Keratinocyte (primary cell): ENCODE measurements around the gene FSTL3. TPM values are rescaled to one million over a fixed set of nuclear protein-coding genes. Genes with fewer than 3 reads are reported as not detected.
"Not testable (repeated sequence)": the region's sequence is repeated elsewhere in the genome, so short reads cannot be mapped to it uniquely, and the experiment has no call there.

ENCODE experiments used
- DNase-seq: peaks from one replicate; pipeline ENCODE4 v3.0.0-alpha.2; 2011; ENCODE audit warnings: low read depth, missing footprints, low spot score
- FAIRE-seq: peaks from 2 replicates; lab custom pipeline; 2011; peaks lifted over from hg19 to GRCh38; lab: Jason Lieb, UNC
- H2AFZ ChIP-seq: 2 replicates; pipeline ENCODE4 v1.6.0; 2012; ENCODE audit warnings: low read length, control low read depth, inconsistent platforms; ENCODE audit not compliant: control insufficient read depth
- H3K27ac ChIP-seq: 2 replicates; pipeline ENCODE4 v1.5.1; 2011; ENCODE audit warnings: low read length; ENCODE audit not compliant: control insufficient read depth, insufficient read depth
- H3K27me3 ChIP-seq: 3 replicates; pipeline ENCODE4 v1.6.0; 2011; ENCODE audit warnings: low read length; ENCODE audit not compliant: control insufficient read depth, insufficient read depth; ENCODE audit errors: extremely low read depth
- H3K36me3 ChIP-seq, 2 experiments: 2 replicates in 1 of 2; 3 replicates in 1 of 2; pipeline ENCODE4 v1.5.1; 2011; ENCODE audit warnings: low read length in 2 of 2, mild to moderate bottlenecking in 1 of 2; ENCODE audit not compliant: control insufficient read depth in 2 of 2, insufficient read depth in 2 of 2; ENCODE audit errors: extremely low read depth in 1 of 2
- H3K4me1 ChIP-seq: 3 replicates; pipeline ENCODE4 v1.5.1; 2011; ENCODE audit warnings: low read length; ENCODE audit not compliant: control insufficient read depth, insufficient read depth; ENCODE audit errors: extremely low read depth
- H3K4me2 ChIP-seq: 3 replicates; pipeline ENCODE4 v1.6.0; 2011; ENCODE audit warnings: low read depth, low read length; ENCODE audit not compliant: control insufficient read depth, insufficient read depth; ENCODE audit errors: extremely low read depth
- H3K4me3 ChIP-seq, 3 experiments: fragments of 200-600 bp in 1 of 3; sonication (generic) in 1 of 3; 2 replicates in 2 of 3; 3 replicates in 1 of 3; pipeline ENCODE4 v1.5.1; 2011 to 2016; ENCODE audit warnings: low read length in 3 of 3, mild to moderate bottlenecking in 3 of 3, control low read depth in 2 of 3, inconsistent platforms in 1 of 3, low read depth in 1 of 3, mixed read lengths in 1 of 3, mixed run types in 1 of 3, moderate library complexity in 1 of 3; ENCODE audit not compliant: control insufficient read depth in 2 of 3, insufficient read depth in 2 of 3; ENCODE audit errors: extremely low read depth in 1 of 3
- H3K79me2 ChIP-seq: 2 replicates; pipeline ENCODE4 v1.6.0; 2012; ENCODE audit warnings: low read length; ENCODE audit not compliant: control insufficient read depth, insufficient read depth
- H3K9ac ChIP-seq: 3 replicates; pipeline ENCODE4 v1.6.0; 2011; ENCODE audit warnings: low read length; ENCODE audit not compliant: control insufficient read depth, insufficient read depth; ENCODE audit errors: extremely low read depth
- H3K9me1 ChIP-seq: 3 replicates; pipeline ENCODE4 v1.6.0; 2011; ENCODE audit warnings: low read length; ENCODE audit not compliant: control insufficient read depth, insufficient read depth; ENCODE audit errors: extremely low read depth
- H3K9me3 ChIP-seq: 2 replicates; pipeline ENCODE4 v1.5.1; 2012; ENCODE audit warnings: low read depth, low read length; ENCODE audit not compliant: control insufficient read depth
- H4K20me1 ChIP-seq: 3 replicates; pipeline ENCODE4 v1.6.0; 2011; ENCODE audit warnings: low read length; ENCODE audit not compliant: control insufficient read depth, insufficient read depth; ENCODE audit errors: extremely low read depth
- EZH2 ChIP-seq: IDR thresholded peaks from one replicate; pipeline ENCODE4 v1.6.1; 2012; ENCODE audit warnings: inconsistent platforms, mild to moderate bottlenecking, low read length, moderate library complexity
- dilution Hi-C: fragments of 300-500 bp; cut with MboI; formaldehyde crosslinking; loops from one replicate; pipeline ENCODE4 v1.7.0; 2020; ENCODE audit warnings: low sequenced_read_pairs; ENCODE audit not compliant: extremely low pct_ligation_motif_present
- polyA plus RNA-seq, 5 experiments: library from polyadenylated mRNA; depleted of rRNA in 3 of 5; stranded (reverse) in 3 of 5; stranded (forward) in 1 of 5; unstranded in 1 of 5; fragments of >200 nt; gene quantifications; 1 replicate in 1 of 5; 2 replicates in 3 of 5; 3 replicates in 1 of 5; pipeline versions ENCODE4 v1.2.1 to v1.2.3, GENCODE V29; 2011 to 2012; ENCODE audit warnings: missing spikeins in 2 of 5, low read depth in 1 of 5, low replicate concordance in 1 of 5
- TF ChIP-seq, protein P1 (sequence below), 3 experiments: IDR thresholded peaks in 1 of 3; conservative IDR thresholded peaks in 1 of 3; optimal IDR thresholded peaks in 1 of 3; 2 replicates in 2 of 3; 3 replicates in 1 of 3; pipeline versions ENCODE3 to v1.5.1; 2011; ENCODE audit warnings: low read length in 3 of 3, mild to moderate bottlenecking in 3 of 3, moderate library complexity in 2 of 3, control low read depth in 1 of 3, inconsistent platforms in 1 of 3; ENCODE audit not compliant: insufficient read depth in 2 of 3; ENCODE audit errors: extremely low read depth in 1 of 3

FSTL3 gene
- polyA plus RNA-seq, 1 donor (not counting 4 experiments of a cell fraction or from before 2014, with no cell fraction given) = 54.4 TPM

DNA sequence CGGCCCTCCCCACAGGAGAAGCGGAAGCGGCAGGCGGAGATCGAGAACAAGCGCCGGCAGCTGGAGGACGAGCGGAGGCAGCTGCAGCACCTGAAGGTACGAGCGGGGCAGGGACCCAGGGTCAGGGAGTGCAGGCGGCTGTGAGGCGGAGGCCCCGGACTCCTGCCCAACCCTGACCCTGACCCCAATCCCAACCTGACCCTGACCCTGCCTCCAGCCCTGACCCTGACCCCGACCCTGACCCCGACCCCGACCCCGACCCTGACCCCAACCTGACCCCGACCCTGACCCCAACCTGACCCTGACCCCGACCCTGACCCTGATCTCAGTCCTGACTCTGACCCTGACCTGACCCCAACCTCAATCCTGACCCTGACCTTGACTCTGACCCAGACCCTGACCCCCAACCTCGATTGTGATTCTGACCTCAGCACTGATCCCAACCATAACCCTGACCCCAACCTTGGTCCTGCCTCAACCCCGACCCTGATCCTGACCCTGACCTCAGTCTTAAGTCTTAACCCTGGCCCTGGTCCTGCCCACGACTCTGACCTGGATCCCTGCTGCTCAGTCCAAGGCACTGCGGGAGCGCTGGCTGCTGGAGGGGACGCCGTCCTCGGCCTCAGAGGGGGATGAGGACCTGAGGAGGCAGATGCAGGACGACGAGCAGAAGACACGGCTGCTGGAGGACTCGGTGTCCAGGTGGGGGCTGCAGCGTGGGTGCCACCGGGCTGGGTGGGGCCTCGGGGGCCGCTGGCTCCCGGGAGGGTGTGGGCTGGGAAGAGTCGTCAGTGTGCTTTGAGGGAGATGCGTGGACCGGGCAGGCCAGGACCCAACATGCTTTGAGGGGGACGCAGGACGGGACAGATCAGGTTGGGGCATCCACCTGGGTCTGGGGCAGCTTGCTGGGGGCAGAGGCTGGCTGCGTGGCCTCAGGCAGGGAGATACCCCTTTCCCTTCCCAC is 51.1 kb downstream of the FSTL3 start:
- DNase-seq (no peak), FAIRE-seq (no peak)
- H2AFZ ChIP-seq = no peak overlapping the region
- dilution Hi-C loops = no loop called here
- H3K4me2 ChIP-seq = no peak overlapping the region
- H3K36me3 ChIP-seq = no peaks in the 10 kb centered on the region
- H3K9ac ChIP-seq = no peak overlapping the region
- TF ChIP-seq, protein P1, sequence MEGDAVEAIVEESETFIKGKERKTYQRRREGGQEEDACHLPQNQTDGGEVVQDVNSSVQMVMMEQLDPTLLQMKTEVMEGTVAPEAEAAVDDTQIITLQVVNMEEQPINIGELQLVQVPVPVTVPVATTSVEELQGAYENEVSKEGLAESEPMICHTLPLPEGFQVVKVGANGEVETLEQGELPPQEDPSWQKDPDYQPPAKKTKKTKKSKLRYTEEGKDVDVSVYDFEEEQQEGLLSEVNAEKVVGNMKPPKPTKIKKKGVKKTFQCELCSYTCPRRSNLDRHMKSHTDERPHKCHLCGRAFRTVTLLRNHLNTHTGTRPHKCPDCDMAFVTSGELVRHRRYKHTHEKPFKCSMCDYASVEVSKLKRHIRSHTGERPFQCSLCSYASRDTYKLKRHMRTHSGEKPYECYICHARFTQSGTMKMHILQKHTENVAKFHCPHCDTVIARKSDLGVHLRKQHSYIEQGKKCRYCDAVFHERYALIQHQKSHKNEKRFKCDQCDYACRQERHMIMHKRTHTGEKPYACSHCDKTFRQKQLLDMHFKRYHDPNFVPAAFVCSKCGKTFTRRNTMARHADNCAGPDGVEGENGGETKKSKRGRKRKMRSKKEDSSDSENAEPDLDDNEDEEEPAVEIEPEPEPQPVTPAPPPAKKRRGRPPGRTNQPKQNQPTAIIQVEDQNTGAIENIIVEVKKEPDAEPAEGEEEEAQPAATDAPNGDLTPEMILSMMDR (optimal IDR thresholded peaks at IDR 0.05 in 1 of 3, IDR thresholded peaks at IDR 0.05 in 1 of 3, conservative IDR thresholded peaks at IDR 0.05 in 1 of 3; ENCODE audit: extremely low read depth in 1 of 3, insufficient read depth in 2 of 3, low read length in 3 of 3) = no peak
- TF ChIP-seq EZH2 = no peak
- no peaks in the 10 kb centered on the region for H4K20me1 ChIP-seq
- H3K4me1 ChIP-seq = no peaks in the 10 kb centered on the region
- H3K79me2 ChIP-seq = no peaks in the 10 kb centered on the region
- H3K9me3 ChIP-seq = no peaks in the 10 kb centered on the region
- H3K27ac ChIP-seq = no peak overlapping the region
- H3K9me1 ChIP-seq = no peaks in the 10 kb centered on the region
- no peak overlapping the region for H3K4me3 ChIP-seq
- H3K27me3 ChIP-seq = no peaks in the 10 kb centered on the region

DNA sequence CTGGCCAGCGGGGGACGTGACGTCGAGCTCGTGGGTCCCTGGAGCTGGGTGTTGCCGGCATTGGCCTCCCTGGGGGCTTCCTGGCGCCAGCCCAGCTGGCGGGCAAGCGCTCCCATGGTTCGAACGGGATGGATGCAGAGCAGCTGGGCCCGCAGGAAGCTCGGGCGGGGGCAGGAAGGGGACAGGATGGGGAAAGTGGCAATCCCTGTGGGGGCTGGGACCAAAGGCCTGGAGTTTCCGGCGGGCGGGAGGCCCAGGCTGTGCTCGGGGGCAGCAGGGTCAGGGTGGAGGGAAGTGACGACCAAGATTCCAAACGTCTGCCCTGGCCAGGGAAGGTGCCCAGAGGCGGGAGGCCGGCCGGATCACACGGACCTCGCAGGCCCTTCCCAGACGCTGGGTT is 51.8 kb downstream of the FSTL3 start:
- Histone ChIP-seq H3K27ac (no peak overlapping the region), H3K4me3 (no peak overlapping the region), H2AFZ (no peak overlapping the region), H3K79me2 (no peaks in the 10 kb centered on the region), H3K27me3 (no peaks in the 10 kb centered on the region), H3K9me3 (no peaks in the 10 kb centered on the region), H3K4me2 (no peak overlapping the region), H3K36me3 (no peaks in the 10 kb centered on the region), H3K9me1 (no peaks in the 10 kb centered on the region), H3K4me1 (no peaks in the 10 kb centered on the region), H3K9ac (no peak overlapping the region), H4K20me1 (no peaks in the 10 kb centered on the region)
- no peak for FAIRE-seq
- dilution Hi-C loops = no loop called here
- no peak for DNase-seq
- TF ChIP-seq EZH2 = no peak
- TF ChIP-seq, protein P1 (optimal IDR thresholded peaks at IDR 0.05 in 1 of 3, IDR thresholded peaks at IDR 0.05 in 1 of 3, conservative IDR thresholded peaks at IDR 0.05 in 1 of 3; ENCODE audit: extremely low read depth in 1 of 3, insufficient read depth in 2 of 3, low read length in 3 of 3) = no peak

DNA sequence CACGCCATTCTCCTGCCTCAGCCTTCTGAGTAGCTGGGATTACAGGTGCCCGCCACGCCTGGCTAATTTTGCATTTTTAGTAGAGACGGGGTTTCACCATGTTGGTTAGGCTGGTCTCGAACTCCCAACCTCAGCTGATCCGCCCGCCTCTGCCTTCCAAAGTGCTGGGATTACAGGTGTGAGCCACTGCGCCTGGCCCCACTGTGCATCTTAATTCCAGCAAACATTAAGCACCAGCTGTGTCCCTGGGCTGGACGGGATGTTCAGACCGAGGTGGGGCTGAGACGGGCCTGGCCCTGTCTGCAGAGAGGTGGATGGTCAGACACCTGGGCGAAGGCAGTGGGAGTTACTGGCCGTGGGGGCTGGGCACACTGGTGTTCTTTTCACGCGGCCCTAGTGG is 53.4 kb downstream of the FSTL3 start:
- dilution Hi-C loops, H3K9ac ChIP-seq, H2AFZ ChIP-seq, H3K9me3 ChIP-seq, H3K36me3 ChIP-seq, H3K27me3 ChIP-seq, H3K27ac ChIP-seq, H4K20me1 ChIP-seq, H3K79me2 ChIP-seq, H3K9me1 ChIP-seq, DNase-seq, H3K4me2 ChIP-seq, H3K4me3 ChIP-seq, H3K4me1 ChIP-seq, FAIRE-seq: not testable (repeated sequence)
